MM.1S (cell line): ENCODE measurements around the gene FLVCR1.

ENCODE experiments used
- DNase-seq: peaks from one replicate; pipeline ENCODE4 v3.0.0-alpha.2; 2015
- H2AFZ ChIP-seq: fragments of 300-600 bp; sonication (generic); 2 replicates; pipeline ENCODE4 v1.6.0; 2016; ENCODE audit warnings: antibody characterized with exemption, low read length
- H3F3A ChIP-seq: fragments of 300-600 bp; sonication (generic); 2 replicates; pipeline ENCODE4 v1.6.1; 2016; ENCODE audit warnings: mild to moderate bottlenecking, antibody characterized with exemption, low read length, moderate library complexity, mixed read lengths; ENCODE audit not compliant: insufficient read depth
- H3K27ac ChIP-seq: fragments of 300-600 bp; sonication (generic); 2 replicates; pipeline ENCODE4 v1.5.1; 2016; ENCODE audit warnings: mild to moderate bottlenecking, low read length
- H3K27me3 ChIP-seq: fragments of 300-600 bp; sonication (generic); replicated peaks from 2 replicates; pipeline ENCODE4 v1.6.0; 2016; ENCODE audit warnings: low read length; ENCODE audit not compliant: insufficient read depth
- H3K36me3 ChIP-seq: fragments of 300-600 bp; sonication (generic); replicated peaks from 2 replicates; pipeline ENCODE4 v1.6.1; 2016; ENCODE audit warnings: mild to moderate bottlenecking, low read length, mixed read lengths; ENCODE audit not compliant: insufficient read depth
- H3K4me1 ChIP-seq: fragments of 300-600 bp; sonication (generic); 2 replicates; pipeline ENCODE4 v1.6.1; 2016; ENCODE audit warnings: low read length, mixed read lengths
- H3K4me2 ChIP-seq: fragments of 300-600 bp; sonication (generic); 2 replicates; pipeline ENCODE4 v1.6.0; 2016; ENCODE audit warnings: low read depth, low read length
- H3K4me3 ChIP-seq: fragments of 300-600 bp; sonication (generic); 2 replicates; pipeline ENCODE4 v1.5.1; 2016; ENCODE audit warnings: low read length, mixed read lengths
- H3K79me2 ChIP-seq: fragments of 300-600 bp; sonication (generic); 2 replicates; pipeline ENCODE4 v1.6.1; 2016; ENCODE audit warnings: mixed run types, low read length, mixed read lengths
- H3K9ac ChIP-seq: fragments of 300-600 bp; sonication (generic); 2 replicates; pipeline ENCODE4 v1.6.1; 2016; ENCODE audit warnings: low read length, mixed read lengths
- H3K9me2 ChIP-seq: fragments of 300-600 bp; sonication (generic); replicated peaks from 2 replicates; pipeline ENCODE4 v1.6.1; 2016; ENCODE audit warnings: mild to moderate bottlenecking, low read length, mixed read lengths; ENCODE audit not compliant: insufficient read depth
- H3K9me3 ChIP-seq: fragments of 300-600 bp; sonication (generic); replicated peaks from 2 replicates; pipeline ENCODE4 v1.6.1; 2016; ENCODE audit warnings: mild to moderate bottlenecking, low read length, mixed read lengths; ENCODE audit not compliant: insufficient read depth
- H4K20me1 ChIP-seq: fragments of 300-600 bp; sonication (generic); 2 replicates; pipeline ENCODE4 v1.6.1; 2016; ENCODE audit warnings: mild to moderate bottlenecking, low read length, moderate library complexity, mixed read lengths; ENCODE audit not compliant: insufficient read depth
- EZH2 ChIP-seq: fragments of 300-600 bp; sonication (generic); optimal IDR thresholded peaks from 2 replicates; pipeline ENCODE3; 2017; ENCODE audit warnings: low read depth, mild to moderate bottlenecking, antibody characterized with exemption, low read length, mixed read lengths
- EZH2phosphoT487 ChIP-seq: fragments of 300-600 bp; sonication (generic); IDR thresholded peaks from 2 replicates; pipeline ENCODE4 v1.6.1; 2018; ENCODE audit warnings: antibody characterized with exemption, low read length
- TF ChIP-seq, protein P1 (sequence below): fragments of 300-600 bp; sonication (generic); IDR thresholded peaks from 2 replicates; pipeline ENCODE4 v1.5.1; 2016; ENCODE audit warnings: antibody characterized with exemption, low read length, mixed read lengths

Gene FLVCR1

DNA sequence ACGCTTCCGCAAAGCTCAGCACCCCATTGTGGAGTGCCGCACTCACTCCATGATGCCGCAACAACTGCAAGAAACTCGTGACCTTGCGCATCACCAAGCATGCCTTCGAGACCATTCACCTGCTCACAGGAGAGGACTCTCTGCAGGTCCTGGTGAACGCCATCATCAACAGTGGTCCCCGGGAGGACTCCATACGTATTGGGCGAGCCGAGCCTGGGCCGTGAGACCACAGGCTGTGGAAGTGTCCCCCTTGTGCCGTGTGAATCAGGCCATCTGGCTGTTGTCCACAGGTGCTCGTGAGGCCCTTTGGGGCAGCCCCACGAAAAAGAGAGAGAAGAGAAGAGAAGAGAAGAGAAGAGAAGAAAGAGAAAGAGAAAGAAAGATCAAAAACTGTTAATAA lies 33.9 kb upstream of the FLVCR1 start:
- Histone ChIP-seq H3K27me3 (no peaks in the 10 kb centered on the region), H3K9ac (no peak overlapping the region), H3K4me3 (no peak overlapping the region), H3K36me3 (no peaks in the 10 kb centered on the region), H3K4me2 (no peak overlapping the region), H2AFZ (no peak overlapping the region), H3F3A (no peaks in the 10 kb centered on the region), H3K79me2 (no peaks in the 10 kb centered on the region), H3K9me2 (no peaks in the 10 kb centered on the region), H3K27ac (no peak overlapping the region), H3K9me3 (no peaks in the 10 kb centered on the region), H3K4me1 (no peaks in the 10 kb centered on the region), H4K20me1 (no peaks in the 10 kb centered on the region)
- no peak for TF ChIP-seq EZH2phosphoT487
- TF ChIP-seq, protein P1, sequence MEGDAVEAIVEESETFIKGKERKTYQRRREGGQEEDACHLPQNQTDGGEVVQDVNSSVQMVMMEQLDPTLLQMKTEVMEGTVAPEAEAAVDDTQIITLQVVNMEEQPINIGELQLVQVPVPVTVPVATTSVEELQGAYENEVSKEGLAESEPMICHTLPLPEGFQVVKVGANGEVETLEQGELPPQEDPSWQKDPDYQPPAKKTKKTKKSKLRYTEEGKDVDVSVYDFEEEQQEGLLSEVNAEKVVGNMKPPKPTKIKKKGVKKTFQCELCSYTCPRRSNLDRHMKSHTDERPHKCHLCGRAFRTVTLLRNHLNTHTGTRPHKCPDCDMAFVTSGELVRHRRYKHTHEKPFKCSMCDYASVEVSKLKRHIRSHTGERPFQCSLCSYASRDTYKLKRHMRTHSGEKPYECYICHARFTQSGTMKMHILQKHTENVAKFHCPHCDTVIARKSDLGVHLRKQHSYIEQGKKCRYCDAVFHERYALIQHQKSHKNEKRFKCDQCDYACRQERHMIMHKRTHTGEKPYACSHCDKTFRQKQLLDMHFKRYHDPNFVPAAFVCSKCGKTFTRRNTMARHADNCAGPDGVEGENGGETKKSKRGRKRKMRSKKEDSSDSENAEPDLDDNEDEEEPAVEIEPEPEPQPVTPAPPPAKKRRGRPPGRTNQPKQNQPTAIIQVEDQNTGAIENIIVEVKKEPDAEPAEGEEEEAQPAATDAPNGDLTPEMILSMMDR, result no peak
- TF ChIP-seq EZH2, result no peak
- DNase-seq, result no peak

DNA sequence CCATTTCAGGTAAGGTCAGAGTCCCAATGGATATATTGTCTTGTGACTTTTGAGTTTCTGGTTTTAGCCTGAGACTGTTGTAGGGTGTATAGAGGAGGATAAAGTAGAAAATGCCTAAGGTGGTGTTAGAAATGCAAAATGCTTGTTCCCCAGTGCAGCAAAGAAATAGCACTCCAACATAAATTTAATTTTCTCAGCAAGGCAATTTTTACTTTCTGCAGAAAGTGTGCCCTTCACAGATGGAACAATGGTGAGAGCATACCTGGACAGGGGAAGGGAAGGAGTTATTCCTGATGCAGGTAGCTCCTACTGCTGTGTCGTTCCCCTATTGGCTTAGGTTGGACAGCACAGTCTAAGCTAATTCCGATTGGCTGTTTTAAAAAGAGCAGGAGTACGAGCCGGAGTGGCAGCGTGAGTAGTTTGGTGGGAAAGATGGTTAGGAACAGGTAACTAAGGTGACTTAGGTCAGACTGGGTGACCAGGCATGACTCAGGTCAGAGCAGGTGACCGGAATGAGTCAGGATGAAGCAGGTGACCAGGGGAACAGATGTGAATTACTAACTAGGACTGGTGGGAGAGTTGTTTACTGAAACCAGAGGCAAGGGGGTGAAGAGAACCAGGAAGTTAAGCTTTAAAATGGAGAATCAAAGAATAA lies 32.1 kb upstream of the FLVCR1 start:
- H3F3A ChIP-seq, result no peaks in the 10 kb centered on the region
- no peak overlapping the region for H2AFZ ChIP-seq
- H3K27ac ChIP-seq, result no peak overlapping the region
- no peaks in the 10 kb centered on the region for H3K4me1 ChIP-seq
- H3K36me3 ChIP-seq, result no peaks in the 10 kb centered on the region
- no peaks in the 10 kb centered on the region for H3K9me2 ChIP-seq
- no peak overlapping the region for H3K4me2 ChIP-seq
- H3K27me3 ChIP-seq, result no peaks in the 10 kb centered on the region
- H3K9me3 ChIP-seq, result no peaks in the 10 kb centered on the region
- no peaks in the 10 kb centered on the region for H3K79me2 ChIP-seq
- H3K4me3 ChIP-seq, result no peak overlapping the region
- TF ChIP-seq, protein P1, result no peak
- no peak for TF ChIP-seq EZH2
- TF ChIP-seq EZH2phosphoT487, result no peak
- no peaks in the 10 kb centered on the region for H4K20me1 ChIP-seq
- no peak overlapping the region for H3K9ac ChIP-seq
- DNase-seq, result no peak

DNA sequence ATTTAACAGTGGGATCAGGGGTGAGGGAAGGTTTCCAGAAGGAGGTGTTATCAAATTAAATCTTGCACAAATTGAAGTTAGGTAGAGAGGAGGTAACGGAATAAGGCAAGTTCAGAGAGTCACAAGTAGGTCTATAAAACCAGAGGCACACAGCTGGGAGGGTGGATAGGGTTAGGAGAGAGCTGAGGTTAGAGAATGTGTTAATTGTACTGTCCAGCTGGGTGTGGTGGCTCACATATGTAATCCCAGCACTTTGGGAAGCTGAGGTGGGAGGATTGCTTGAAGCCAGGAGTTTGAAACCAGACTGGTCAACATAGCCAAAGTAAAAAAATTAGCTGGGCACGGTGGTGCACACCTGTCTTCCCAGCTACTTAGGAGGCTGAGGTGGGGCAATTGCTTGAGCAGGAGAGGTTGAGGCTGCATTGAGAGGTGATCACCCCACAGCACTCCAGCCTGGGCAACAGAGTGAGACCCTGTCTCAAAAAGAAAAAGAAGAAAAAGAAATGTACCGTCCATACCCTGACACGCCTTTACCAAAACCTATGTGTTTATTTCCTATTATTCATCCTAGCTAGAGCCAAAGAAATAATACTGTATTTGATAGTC lies 30.8 kb upstream of the FLVCR1 start:
- Histone ChIP-seq H3K4me1 (no peaks in the 10 kb centered on the region), H3K4me3 (no peak overlapping the region), H3K9me3 (no peaks in the 10 kb centered on the region), H3K79me2 (no peaks in the 10 kb centered on the region), H4K20me1 (no peaks in the 10 kb centered on the region), H3F3A (no peaks in the 10 kb centered on the region), H3K27me3 (no peaks in the 10 kb centered on the region), H2AFZ (no peak overlapping the region), H3K36me3 (no peaks in the 10 kb centered on the region), H3K4me2 (no peak overlapping the region), H3K9me2 (no peaks in the 10 kb centered on the region), H3K27ac (no peak overlapping the region), H3K9ac (no peak overlapping the region)
- no peak for DNase-seq
- TF ChIP-seq, protein P1, result no peak
- TF ChIP-seq EZH2phosphoT487, result no peak
- no peak for TF ChIP-seq EZH2
